Measurements from ENCODE around the gene MYH7B. TPM values are rescaled to one million over a fixed set of nuclear protein-coding genes. Genes with fewer than 3 reads are reported as not detected.
A peak's percentile ranks its signal among the peaks of the same experiment; 100 is the strongest.

MYH7B gene
- total RNA-seq: 1 to 10 TPM in 1 of 3 donors, under 1 TPM in 2; 0.66 to 1.1 (median 0.73) TPM

DNA sequence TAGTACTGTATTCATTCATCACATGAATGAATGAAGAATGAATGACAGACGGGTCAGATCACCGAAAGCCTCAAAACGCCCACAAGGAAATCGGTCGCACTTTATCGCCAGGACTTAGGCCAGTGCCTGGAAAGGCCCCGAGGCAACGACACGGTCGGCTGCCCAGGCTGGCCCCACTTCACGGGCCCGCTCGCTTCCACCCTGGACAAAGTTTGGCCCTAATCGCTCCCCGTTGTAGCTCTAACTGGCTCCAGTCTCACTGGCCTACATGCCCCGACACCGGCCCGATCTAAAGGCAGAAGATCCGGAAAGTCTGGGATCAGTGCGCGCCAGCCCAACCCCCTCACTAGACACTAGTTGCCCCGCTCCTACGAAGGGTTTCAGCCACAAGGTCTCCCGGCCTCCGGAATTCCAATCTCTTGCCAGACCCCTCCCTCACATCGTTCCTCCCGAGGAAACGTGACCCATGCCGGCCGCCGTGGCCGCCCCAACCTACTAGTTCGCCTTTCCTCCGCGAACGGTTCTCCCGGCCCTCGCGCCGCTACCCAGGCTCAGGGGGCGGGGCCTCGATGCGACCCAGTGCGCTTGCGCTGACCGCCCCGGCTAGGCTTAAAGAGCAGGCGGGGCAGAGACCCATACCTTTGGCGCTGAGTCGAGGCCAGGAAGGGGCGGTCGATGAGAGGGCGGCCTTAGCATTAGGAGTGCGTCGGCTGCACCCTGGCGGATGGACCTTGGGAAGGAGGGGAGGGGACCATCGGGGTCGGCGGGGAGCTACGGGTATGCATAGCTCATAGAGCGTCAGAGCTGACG, at the start of gene MYH7B, which contains the start of gene GSS:
Gene MYH7B (plus strand): TSS at position 638 of the 810 bp plus-strand sequence. CDS start 22,138 bp downstream, outside the sequence.
Gene GSS (minus strand): TSS at position 576 of the 810 bp plus-strand sequence. CDS start 3,954 bp downstream, outside the sequence.
- intact Hi-C loops (cut with DNase I; ENCODE audit: low total_unique reads): loop anchor here (5.0 kb wide), 1 partner anchor 83 kb away; the partner anchor contains the start of gene GGT7
- DNase-seq (ENCODE audit: low spot score in 2 of 2): peak; percentile 96 to 97
- Histone ChIP-seq H3K27ac (peak within 1 kb of the TSS; percentile 90 to 94), H3K27me3 (no peaks in the 10 kb centered on the region), H3K9me3 (no peaks in the 10 kb centered on the region), H3K36me3 (no peaks in the 10 kb centered on the region), H3K4me3 (peak within 1 kb of the TSS; percentile 56 to 81 (median 71)), H3K4me1 (peaks cover 0 to 4% of the 10 kb centered on the region in 2 donors)
- TF ChIP-seq POLR2A (IDR thresholded peaks at IDR 0.05): peak; percentile 72
- TF ChIP-seq, protein P1, sequence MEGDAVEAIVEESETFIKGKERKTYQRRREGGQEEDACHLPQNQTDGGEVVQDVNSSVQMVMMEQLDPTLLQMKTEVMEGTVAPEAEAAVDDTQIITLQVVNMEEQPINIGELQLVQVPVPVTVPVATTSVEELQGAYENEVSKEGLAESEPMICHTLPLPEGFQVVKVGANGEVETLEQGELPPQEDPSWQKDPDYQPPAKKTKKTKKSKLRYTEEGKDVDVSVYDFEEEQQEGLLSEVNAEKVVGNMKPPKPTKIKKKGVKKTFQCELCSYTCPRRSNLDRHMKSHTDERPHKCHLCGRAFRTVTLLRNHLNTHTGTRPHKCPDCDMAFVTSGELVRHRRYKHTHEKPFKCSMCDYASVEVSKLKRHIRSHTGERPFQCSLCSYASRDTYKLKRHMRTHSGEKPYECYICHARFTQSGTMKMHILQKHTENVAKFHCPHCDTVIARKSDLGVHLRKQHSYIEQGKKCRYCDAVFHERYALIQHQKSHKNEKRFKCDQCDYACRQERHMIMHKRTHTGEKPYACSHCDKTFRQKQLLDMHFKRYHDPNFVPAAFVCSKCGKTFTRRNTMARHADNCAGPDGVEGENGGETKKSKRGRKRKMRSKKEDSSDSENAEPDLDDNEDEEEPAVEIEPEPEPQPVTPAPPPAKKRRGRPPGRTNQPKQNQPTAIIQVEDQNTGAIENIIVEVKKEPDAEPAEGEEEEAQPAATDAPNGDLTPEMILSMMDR (IDR thresholded peaks at IDR 0.05): peak in 2 of 3 donors; percentile 57 to 70
- TF ChIP-seq POLR2AphosphoS5 (IDR thresholded peaks at IDR 0.05): peak; percentile 91 to 95 (median 93)

DNA sequence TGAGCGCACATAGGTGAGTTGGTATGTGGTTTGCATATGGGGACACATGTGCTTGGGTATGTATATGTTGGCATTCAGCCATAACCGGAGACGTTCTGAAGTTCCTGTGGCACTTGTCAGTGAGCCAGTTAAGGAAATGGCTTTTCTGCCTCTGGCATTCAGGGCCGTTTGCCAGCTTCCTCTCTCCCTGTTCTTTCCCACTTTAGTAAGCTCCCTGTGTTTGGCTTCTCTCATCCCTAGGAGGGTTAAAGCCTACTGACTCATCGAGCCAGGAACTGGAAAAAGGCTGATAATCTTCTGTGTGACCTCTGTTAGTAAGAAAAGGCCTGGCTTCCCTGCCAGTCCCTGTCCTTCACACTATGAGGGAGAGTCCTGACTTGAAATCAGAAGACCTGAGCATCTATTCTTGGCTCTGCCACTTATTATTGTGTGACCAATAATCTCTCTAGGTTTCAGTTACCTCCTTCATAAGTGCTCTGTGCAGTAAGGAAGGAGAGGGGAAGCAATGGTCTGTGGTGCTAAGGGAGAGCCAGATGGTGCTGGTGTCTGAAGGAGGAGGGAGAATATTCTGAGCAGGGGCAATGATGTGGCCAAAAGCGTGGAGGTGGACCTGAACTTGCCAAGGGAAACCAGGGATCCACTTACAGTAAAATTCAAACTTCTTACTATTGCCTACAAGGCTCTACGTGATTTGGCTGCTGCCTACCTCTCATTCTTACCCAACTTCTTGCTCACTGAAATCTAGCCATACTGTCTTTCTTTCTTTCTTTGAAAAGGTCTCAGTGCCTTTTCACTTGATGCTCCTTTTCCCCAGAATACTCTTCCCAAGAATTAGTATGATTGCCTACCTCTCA, 47.8 kb upstream of the MYH7B start:
- peak; percentile 62 to 65 for DNase-seq (ENCODE audit: low spot score in 2 of 2)

DNA sequence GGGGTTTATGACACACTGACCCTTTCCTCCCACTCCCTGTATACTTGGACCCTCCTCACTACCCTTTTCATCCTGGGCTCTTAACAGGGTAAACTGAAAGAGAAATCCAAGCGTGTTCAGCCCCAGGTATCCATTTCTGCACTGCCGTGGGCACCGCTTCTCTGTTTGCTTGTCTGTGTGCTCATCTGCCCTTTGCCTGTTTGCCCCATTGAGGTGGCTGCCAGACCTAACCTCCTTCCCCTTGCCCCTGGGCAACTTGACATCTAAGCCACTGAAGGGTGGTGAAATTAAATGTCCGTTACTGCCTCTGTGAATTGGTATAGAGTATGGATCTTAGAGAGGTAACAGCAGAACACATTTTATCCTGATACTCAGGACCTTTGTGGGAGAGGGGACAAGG, 40.5 kb upstream of the MYH7B start:
- TF ChIP-seq, protein P1 (IDR thresholded peaks at IDR 0.05): no peak
- TF ChIP-seq POLR2AphosphoS5 (IDR thresholded peaks at IDR 0.05): no peak
- no peak for TF ChIP-seq POLR2A (IDR thresholded peaks at IDR 0.05)
- Histone ChIP-seq H3K4me1 (no peaks in the 10 kb centered on the region), H3K27ac (no peak overlapping the region), H3K9me3 (no peaks in the 10 kb centered on the region), H3K27me3 (no peaks in the 10 kb centered on the region), H3K36me3 (no peaks in the 10 kb centered on the region), H3K4me3 (no peak overlapping the region)
- intact Hi-C loops (cut with DNase I; ENCODE audit: low total_unique reads): no loop called here
- no peak for DNase-seq (ENCODE audit: low spot score in 2 of 2)

More for the DNA sequence above, 47.8 kb upstream of the MYH7B start:
- Histone ChIP-seq H3K9me3 (no peaks in the 10 kb centered on the region), H3K4me1 (peaks cover 0 to 10% of the 10 kb centered on the region in 2 donors), H3K27ac (peak overlapping the region; percentile 79 to 86), H3K27me3 (no peaks in the 10 kb centered on the region), H3K4me3 (no peak overlapping the region), H3K36me3 (no peaks in the 10 kb centered on the region)
- intact Hi-C loops (cut with DNase I; ENCODE audit: low total_unique reads): no loop called here
- no peak for TF ChIP-seq POLR2AphosphoS5 (IDR thresholded peaks at IDR 0.05)
- TF ChIP-seq POLR2A (IDR thresholded peaks at IDR 0.05): no peak
- TF ChIP-seq, protein P1 (IDR thresholded peaks at IDR 0.05): no peak

DNA sequence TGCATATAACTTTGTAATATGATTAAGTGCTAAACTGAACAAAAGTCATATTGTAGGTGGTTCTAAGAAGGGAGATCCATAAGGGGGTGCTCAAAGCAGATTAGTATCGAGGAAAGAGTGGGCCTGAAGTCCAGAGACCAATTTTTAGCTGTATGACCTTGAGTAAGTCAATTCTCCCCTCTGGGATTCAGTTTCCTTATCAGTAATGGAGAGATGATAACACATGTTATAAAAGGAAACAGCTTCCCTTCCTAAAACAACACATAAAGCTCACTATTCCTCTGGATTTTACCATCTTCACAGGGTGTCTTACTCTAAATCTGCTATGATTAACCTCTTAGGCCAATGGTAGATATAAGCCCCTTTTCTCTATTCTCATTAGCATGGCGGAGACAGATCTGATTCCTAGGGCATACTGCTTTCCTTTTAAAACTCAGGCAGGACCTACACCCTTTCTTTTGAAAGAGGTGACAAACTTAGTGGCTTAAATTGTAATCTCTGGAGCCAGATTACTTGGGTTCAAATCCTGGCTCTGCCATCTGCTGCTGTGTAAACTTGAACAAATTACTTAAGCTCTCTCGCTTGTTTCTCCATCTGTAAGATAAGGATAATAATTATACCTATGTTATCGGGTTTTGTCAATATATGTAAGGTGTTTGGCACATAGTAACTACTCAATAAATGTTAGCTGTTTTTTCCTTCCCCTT, 39.8 kb upstream of the MYH7B start:
- no peak for DNase-seq (ENCODE audit: low spot score in 2 of 2)
- Histone ChIP-seq H3K27ac (no peak overlapping the region), H3K27me3 (no peaks in the 10 kb centered on the region), H3K4me1 (no peaks in the 10 kb centered on the region), H3K9me3 (no peaks in the 10 kb centered on the region), H3K4me3 (no peak overlapping the region), H3K36me3 (no peaks in the 10 kb centered on the region)
- TF ChIP-seq, protein P1 (IDR thresholded peaks at IDR 0.05): no peak
- TF ChIP-seq POLR2A (IDR thresholded peaks at IDR 0.05) (no peak), POLR2AphosphoS5 (IDR thresholded peaks at IDR 0.05) (no peak)
- intact Hi-C loops (cut with DNase I; ENCODE audit: low total_unique reads): no loop called here
